GM23248 (cell line): ENCODE results near the gene RCAN1. TPM values are rescaled to one million over a fixed set of nuclear protein-coding genes. Genes with fewer than 3 reads are reported as not detected.
A peak's percentile ranks its signal among the peaks of the same experiment; 100 is the strongest.

Source experiments
- DNase-seq: peaks from one replicate; pipeline ENCODE4 v3.0.0-alpha.2; 2015
- H2AFZ ChIP-seq: fragments of 200-600 bp; sonication (generic); 2 replicates; pipeline ENCODE4 v1.6.1; 2016; ENCODE audit warnings: antibody characterized with exemption
- H3F3A ChIP-seq: fragments of 200-600 bp; sonication (generic); 2 replicates; pipeline ENCODE4 v1.6.1; 2016; ENCODE audit warnings: mild to moderate bottlenecking, antibody characterized with exemption, mixed run types; ENCODE audit not compliant: insufficient read depth
- H3K27ac ChIP-seq: fragments of 200-600 bp; sonication (generic); 2 replicates; pipeline ENCODE4 v1.5.1; 2016; ENCODE audit warnings: mild to moderate bottlenecking
- H3K27me3 ChIP-seq: fragments of 200-600 bp; sonication (generic); replicated peaks from 2 replicates; pipeline ENCODE4 v1.6.1; 2016; ENCODE audit warnings: mild to moderate bottlenecking; ENCODE audit not compliant: insufficient read depth
- H3K36me3 ChIP-seq: fragments of 200-600 bp; sonication (generic); 2 replicates; pipeline ENCODE4 v1.6.1; 2016; ENCODE audit warnings: low read depth, mild to moderate bottlenecking
- H3K4me1 ChIP-seq: fragments of 200-600 bp; sonication (generic); 2 replicates; pipeline ENCODE4 v1.6.1; 2016; ENCODE audit warnings: mild to moderate bottlenecking; ENCODE audit not compliant: insufficient read depth
- H3K4me2 ChIP-seq: fragments of 200-600 bp; sonication (generic); one replicate; pipeline ENCODE4 v1.6.1; 2016; ENCODE audit warnings: mild to moderate bottlenecking; ENCODE audit not compliant: unreplicated experiment
- H3K4me3 ChIP-seq: fragments of 200-600 bp; sonication (generic); 2 replicates; pipeline ENCODE4 v1.5.1; 2016; ENCODE audit warnings: mild to moderate bottlenecking
- H3K79me2 ChIP-seq: fragments of 200-600 bp; sonication (generic); 2 replicates; pipeline ENCODE4 v1.6.1; 2016; ENCODE audit warnings: mild to moderate bottlenecking; ENCODE audit not compliant: insufficient read depth
- H3K9ac ChIP-seq: fragments of 200-600 bp; sonication (generic); 2 replicates; pipeline ENCODE4 v1.6.1; 2016; ENCODE audit warnings: mild to moderate bottlenecking
- H3K9me2 ChIP-seq: fragments of 200-600 bp; sonication (generic); 2 replicates; pipeline ENCODE4 v1.6.1; 2016; ENCODE audit warnings: mixed run types, mild to moderate bottlenecking, moderate library complexity; ENCODE audit not compliant: insufficient read depth
- H3K9me3 ChIP-seq: fragments of 200-600 bp; sonication (generic); one replicate; pipeline ENCODE4 v1.6.1; 2017; ENCODE audit warnings: low read depth
- H4K20me1 ChIP-seq: fragments of 200-600 bp; sonication (generic); 2 replicates; pipeline ENCODE4 v1.6.0; 2016; ENCODE audit not compliant: insufficient read depth
- EZH2 ChIP-seq: fragments of 200-600 bp; sonication (generic); IDR thresholded peaks from 2 replicates; pipeline ENCODE4 v1.6.1; 2018; ENCODE audit warnings: antibody characterized with exemption, mild to moderate bottlenecking; ENCODE audit not compliant: insufficient read depth, poor library complexity, severe bottlenecking
- EZH2phosphoT487 ChIP-seq: fragments of 200-600 bp; sonication (generic); IDR thresholded peaks from 2 replicates; pipeline ENCODE4 v1.6.1; 2018; ENCODE audit warnings: antibody characterized with exemption, moderate library complexity, mild to moderate bottlenecking, low read depth; ENCODE audit not compliant: insufficient read depth
- WGBS, 2 experiments: methylation state at CpG; one replicate each; pipeline ENCODE4 v1.1.6; 2015 to 2017; ENCODE audit warnings: low lambda C conversion rate in 2 of 2, low coverage in 1 of 2; ENCODE audit errors: missing lambda C conversion rate in 2 of 2; 5-methylcytosine and 5-hydroxymethylcytosine counted together
- in situ Hi-C: fragments of 300-500 bp; cut with MboI; formaldehyde crosslinking; loops from 2 replicates; pipeline ENCODE4 v1.15.0; 2020
- polyA plus RNA-seq: library from polyadenylated mRNA; unstranded; fragments of >200 nt; fragmentation: Nextera tagmentation; extraction: Ambion mirVana; gene quantifications from 2 replicates; pipeline ENCODE4 v1.2.1, GENCODE V29; 2016
- total RNA-seq: library from RNA; depleted of rRNA; stranded (reverse); fragments of >200 nt; shearing (Covaris generic); gene quantifications from 2 replicates; pipeline ENCODE4 v1.2.3, GENCODE V29; 2014

RCAN1 gene
- total and polyA plus RNA-seq, 2 experiments from 2014 or later = 65.9 to 76.3 TPM

GRCh38 chr21:34593954-34594531 is 20.9 kb downstream of the RCAN1 start:
- in situ Hi-C loops = no loop called here
- Histone ChIP-seq H3K79me2 (no peaks in the 10 kb centered on the region), H3K4me3 (no peak overlapping the region), H2AFZ (no peak overlapping the region), H3K9me2 (no peaks in the 10 kb centered on the region), H3K4me2 (no peak overlapping the region), H3K27me3 (no peaks in the 10 kb centered on the region), H3K4me1 (peaks cover 9% of the 10 kb centered on the region), H3K36me3 (no peaks in the 10 kb centered on the region), H3K27ac (no peak overlapping the region), H4K20me1 (no peaks in the 10 kb centered on the region), H3K9me3 (no peaks in the 10 kb centered on the region), H3F3A (peaks cover 7% of the 10 kb centered on the region; the same call in 1 of the 2 replicates), H3K9ac (no peak overlapping the region)
- 88 to 95% methylated on average over 12 of the region's 12 CpGs for WGBS, 2 experiments
- DNase-seq = no peak
- TF ChIP-seq EZH2phosphoT487 (no peak), EZH2 (no peak)

- H3K4me3 ChIP-seq = no peak overlapping the region
- peaks cover 9% of the 10 kb centered on the region for H3K4me1 ChIP-seq
- H4K20me1 ChIP-seq = no peaks in the 10 kb centered on the region
- no peaks in the 10 kb centered on the region for H3K9me3 ChIP-seq
- H3K27ac ChIP-seq = no peak overlapping the region
- WGBS, 2 experiments = 90 to 92% methylated on average over 5 of the region's 5 CpGs
- H3F3A ChIP-seq = peaks cover under 1% of the 10 kb centered on the region; the same call in 1 of the 2 replicates
- H3K9me2 ChIP-seq = no peaks in the 10 kb centered on the region
- no peaks in the 10 kb centered on the region for H3K79me2 ChIP-seq
- H3K4me2 ChIP-seq = no peak overlapping the region
- no peaks in the 10 kb centered on the region for H3K36me3 ChIP-seq
- H2AFZ ChIP-seq = no peak overlapping the region
- H3K27me3 ChIP-seq = no peaks in the 10 kb centered on the region
- DNase-seq = no peak
- no peak overlapping the region for H3K9ac ChIP-seq
- in situ Hi-C loops = no loop called here
- no peak for TF ChIP-seq EZH2phosphoT487
- no peak for TF ChIP-seq EZH2
These were observed 21.5 kb downstream of the RCAN1 start for GRCh38 chr21:34593423-34593822.

GRCh38 chr21:34592120-34592955 is 22.6 kb downstream of the RCAN1 start:
- Histone ChIP-seq H3K27me3 (no peaks in the 10 kb centered on the region), H3K9me2 (no peaks in the 10 kb centered on the region), H3K9ac (no peak overlapping the region), H3K9me3 (no peaks in the 10 kb centered on the region), H3K4me1 (peaks cover 9% of the 10 kb centered on the region), H3K36me3 (no peaks in the 10 kb centered on the region), H3K4me2 (peak overlapping the region; percentile 29), H3K4me3 (no peak overlapping the region), H3K79me2 (no peaks in the 10 kb centered on the region), H3F3A (no peaks in the 10 kb centered on the region), H2AFZ (peak overlapping the region; percentile 63), H4K20me1 (no peaks in the 10 kb centered on the region), H3K27ac (no peak overlapping the region)
- in situ Hi-C loops = no loop called here
- TF ChIP-seq EZH2 (no peak), EZH2phosphoT487 (no peak)
- WGBS, 2 experiments = 46 to 52% methylated on average over 17 of the region's 17 CpGs
- DNase-seq = peak; percentile 47

GRCh38 chr21:34590520-34590919 is 24.4 kb downstream of the RCAN1 start:
- no peak overlapping the region for H3K4me2 ChIP-seq
- no peaks in the 10 kb centered on the region for H4K20me1 ChIP-seq
- DNase-seq = no peak
- in situ Hi-C loops = no loop called here
- H3K4me3 ChIP-seq = no peak overlapping the region
- H3K36me3 ChIP-seq = no peaks in the 10 kb centered on the region
- no peak overlapping the region for H2AFZ ChIP-seq
- no peaks in the 10 kb centered on the region for H3F3A ChIP-seq
- WGBS, 2 experiments = 100% methylated on average over 1 of the region's 1 CpG
- H3K9me2 ChIP-seq = no peaks in the 10 kb centered on the region
- no peak overlapping the region for H3K9ac ChIP-seq
- H3K9me3 ChIP-seq = no peaks in the 10 kb centered on the region
- TF ChIP-seq EZH2phosphoT487 (no peak), EZH2 (no peak)
- no peak overlapping the region for H3K27ac ChIP-seq
- H3K79me2 ChIP-seq = no peaks in the 10 kb centered on the region
- no peaks in the 10 kb centered on the region for H3K27me3 ChIP-seq
- peaks cover 9% of the 10 kb centered on the region for H3K4me1 ChIP-seq
